HG02884 (cell line): Measurements from ENCODE around the gene E2F1.

ENCODE experiments used
- ATAC-seq: cut with Tn5 transposase; IDR thresholded peaks from one replicate; pipeline ENCODE4 v1.9.1; 2021; ENCODE audit warnings: mild to moderate bottlenecking, moderate library complexity; ENCODE audit not compliant: unreplicated experiment

E2F1 gene

GRCh38 chr20:33673114-33673409 is 13.1 kb downstream of the E2F1 start:
- no peak for ATAC-seq

DNA sequence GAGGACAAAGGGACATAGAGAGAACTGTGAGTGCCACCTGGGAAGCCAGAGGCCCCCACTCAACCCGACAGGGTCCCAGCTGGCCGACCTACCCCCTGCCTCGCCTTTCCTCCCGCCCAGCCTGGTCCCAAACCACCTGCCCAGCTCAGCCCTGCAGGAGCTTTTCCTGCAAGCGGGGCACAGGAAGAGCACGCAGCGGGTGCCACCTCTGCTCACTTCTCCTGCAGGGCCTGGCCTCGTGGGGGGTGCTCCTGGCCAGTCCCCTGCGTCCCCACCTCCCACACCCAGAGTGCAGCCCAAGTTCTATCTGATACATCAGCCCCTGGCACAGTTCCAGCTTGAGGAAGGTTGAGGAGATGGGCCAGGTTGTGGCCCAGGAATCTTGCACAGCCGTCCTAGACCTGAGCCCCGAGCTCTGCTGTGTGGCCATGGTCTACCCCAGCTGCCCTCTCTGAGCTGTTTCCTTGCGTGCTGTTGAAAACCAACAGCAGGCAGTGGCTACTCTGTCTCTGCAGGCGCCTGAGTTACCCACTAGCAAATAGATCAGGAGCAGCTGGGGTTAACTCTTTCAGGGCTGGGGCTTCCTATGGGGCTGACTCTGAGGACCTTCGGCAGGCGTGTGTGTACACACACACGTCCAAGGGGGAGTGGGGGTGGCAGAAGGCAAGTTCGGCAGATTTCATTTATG is 13.6 kb downstream of the E2F1 start:
- ATAC-seq: no peak

DNA sequence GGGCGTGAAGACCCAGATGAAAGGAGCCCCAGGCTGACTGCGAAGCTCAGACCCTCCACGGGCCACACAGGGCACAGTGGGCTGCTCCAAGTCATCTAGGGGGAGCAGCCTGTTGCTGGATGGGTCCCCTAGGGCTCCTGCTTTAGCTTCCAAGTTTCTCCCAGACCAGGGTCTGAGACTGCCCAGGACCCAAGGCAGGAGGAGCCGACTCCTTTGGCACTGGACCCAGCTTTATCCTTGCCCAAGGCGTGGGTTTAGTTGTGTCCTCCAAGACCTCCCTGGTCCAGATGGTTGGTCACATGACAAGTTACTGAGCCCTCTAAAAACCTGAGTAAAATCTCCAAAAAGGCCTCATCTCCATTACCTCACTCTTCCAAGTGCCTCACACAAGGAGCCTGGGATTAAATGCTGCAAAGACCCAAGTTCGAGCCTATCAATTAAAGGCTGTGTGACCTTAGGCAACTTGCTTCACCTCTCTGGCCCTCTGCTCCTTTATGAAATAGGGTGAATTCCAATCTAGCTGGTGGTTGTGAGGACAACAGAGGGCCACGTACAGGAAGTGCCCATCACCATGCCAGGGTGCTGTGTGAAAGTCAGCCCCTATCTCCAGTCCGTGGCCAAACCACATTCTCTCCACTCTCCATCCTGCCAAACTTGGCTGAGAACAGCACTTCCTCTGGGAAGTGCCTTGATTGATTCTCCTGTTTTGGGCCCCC is 14.5 kb downstream of the E2F1 start:
- ATAC-seq: no peak

- ATAC-seq: no peak
Measured at GRCh38 chr20:33670715-33671499, 15.3 kb downstream of the E2F1 start.

DNA sequence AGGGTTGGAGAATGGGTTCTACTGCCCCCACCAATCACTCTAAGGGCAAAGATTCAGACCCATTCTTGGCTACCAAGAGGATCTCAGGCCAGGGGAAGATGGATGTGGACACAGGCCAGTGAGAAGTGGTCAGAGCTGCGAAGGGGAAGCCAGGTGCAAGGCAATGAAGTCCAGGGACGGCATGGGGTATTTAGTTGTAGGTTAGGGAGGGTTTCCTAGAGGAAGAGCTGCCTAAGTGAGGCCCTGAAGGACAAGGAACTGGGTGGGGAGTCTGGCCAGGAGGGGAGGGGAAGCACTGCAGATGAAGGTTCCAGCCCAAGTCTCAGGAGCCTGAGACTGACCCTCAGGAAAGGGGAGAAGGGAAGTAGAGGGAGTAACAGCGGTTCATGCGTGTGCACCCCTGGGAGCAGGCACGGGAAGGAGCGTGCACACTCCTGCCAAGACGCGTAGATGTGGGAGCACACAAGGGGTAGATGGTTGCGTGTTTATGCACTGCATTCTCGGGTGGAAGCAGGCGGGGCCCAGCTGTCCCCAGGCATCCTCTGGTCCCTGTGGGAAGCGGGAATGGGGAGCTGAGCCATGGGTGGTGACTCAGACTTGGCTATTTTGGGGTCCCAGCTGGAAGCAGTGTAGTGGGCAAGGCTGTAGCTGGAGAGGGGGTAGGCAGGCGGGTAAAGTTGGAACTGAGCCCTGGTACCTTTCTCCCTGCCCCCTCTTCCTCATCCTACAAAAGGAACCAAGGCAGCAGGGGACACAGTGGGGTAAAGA is 16.1 kb downstream of the E2F1 start:
- ATAC-seq: no peak

DNA sequence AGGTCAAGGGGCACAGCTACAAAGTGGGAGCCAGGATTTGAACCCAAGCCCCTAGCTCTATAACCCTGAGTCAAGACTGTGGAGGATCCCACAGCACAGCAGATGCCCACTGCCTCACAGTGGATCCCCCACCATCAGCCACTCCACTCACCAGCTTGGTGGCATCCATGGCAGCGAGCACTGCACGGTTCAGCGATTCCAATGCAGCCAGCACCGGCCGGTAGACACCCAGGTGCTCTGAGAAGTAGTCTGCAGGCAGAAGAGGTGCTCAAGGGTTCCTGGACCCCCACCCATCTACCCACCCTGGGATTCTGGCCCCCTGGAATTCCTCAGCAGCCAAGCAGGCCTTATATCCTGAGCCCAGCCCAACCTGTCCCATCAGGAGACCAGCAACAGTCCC is 17.0 kb downstream of the E2F1 start:
- ATAC-seq: no peak

- ATAC-seq: no peak
Measured at GRCh38 chr20:33668466-33669155, 17.6 kb downstream of the E2F1 start.

DNA sequence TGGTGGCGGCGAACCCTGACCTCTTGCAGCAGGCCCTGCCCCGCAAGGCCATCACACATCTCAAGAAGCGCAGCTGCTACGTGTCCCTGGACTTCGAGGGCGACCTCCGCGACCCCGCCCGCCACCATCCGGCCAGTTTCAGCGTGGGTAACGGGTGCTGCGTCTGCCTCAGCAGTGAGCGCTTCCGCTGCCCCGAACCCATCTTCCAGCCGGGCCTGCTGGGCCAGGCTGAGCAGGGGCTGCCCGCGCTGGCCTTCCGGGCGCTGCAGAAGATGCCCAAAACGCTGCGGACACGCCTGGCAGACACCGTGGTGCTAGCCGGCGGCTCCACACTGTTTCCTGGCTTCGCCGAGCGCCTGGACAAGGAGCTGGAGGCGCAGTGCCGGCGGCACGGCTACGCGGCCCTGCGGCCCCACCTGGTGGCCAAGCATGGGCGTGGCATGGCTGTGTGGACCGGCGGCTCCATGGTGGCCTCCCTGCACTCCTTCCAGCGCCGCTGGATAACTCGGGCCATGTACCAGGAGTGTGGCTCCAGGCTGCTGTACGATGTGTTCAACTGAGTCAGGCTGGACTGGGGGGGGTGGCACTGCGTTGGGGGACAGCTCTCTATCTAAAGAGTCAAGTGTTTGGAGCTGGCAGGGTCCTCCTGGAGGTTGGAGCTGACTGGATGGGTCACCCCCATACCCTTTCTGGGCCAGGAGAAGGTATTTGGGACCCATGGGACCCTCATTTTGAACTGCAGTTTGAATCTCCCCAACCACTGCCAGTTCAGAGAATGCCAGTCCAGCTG is 18.3 kb downstream of the E2F1 start:
- no peak for ATAC-seq

- ATAC-seq: no peak
Measured at GRCh38 chr20:33667245-33667675, 18.9 kb downstream of the E2F1 start.

DNA sequence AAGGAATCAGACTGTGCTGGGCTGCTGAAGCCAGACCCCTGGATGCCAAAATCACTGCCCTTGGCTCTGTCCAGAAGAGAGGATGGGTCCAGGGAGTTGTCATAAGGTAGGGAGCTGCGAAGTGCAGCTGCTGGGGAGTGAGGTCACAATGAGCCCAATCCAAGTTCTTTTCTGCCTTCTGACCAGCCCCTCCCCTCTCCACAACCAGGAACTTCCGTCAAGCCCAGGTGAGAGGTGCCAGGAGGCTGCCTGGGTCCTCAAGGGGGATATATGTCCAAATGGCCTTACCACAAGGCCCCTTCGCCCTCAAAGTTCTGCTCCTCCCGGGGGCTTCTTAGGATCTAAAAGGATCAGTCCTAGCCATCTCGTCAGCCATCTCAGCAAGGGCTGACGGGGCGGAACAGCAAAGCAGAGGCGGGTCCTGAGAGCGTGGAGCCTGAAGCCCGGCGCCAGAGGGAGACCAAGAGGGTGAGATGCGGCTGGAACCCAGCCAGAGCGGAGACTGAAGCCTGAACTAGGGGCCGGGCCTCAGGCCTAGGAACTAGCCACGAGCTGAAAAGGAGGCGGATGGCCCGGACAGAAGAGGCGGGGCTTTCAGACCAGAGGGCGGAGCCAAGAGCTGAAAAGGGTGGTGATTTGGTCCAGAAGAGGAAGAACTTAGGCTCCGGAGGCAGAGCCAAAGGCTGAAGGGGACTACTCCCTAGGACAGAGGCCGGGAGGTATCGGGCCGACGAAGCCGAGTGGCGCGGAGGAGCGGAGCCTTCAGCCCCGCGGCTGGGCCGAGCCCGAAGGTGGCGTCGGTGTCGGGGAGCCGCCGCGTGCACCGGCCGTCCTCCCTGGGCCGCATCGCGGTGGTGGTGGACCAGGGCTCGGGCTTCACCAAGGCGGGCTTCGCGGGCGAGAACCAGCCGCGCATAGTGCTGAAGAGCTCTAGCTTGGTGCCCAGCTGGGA is 19.6 kb downstream of the E2F1 start, which contains the start of gene ACTL10:
ACTL10 (plus strand) TSS at position 651 of the 952 bp plus-strand sequence. CDS start 555 bp downstream, outside the sequence.
- peak; percentile 69 for ATAC-seq

DNA sequence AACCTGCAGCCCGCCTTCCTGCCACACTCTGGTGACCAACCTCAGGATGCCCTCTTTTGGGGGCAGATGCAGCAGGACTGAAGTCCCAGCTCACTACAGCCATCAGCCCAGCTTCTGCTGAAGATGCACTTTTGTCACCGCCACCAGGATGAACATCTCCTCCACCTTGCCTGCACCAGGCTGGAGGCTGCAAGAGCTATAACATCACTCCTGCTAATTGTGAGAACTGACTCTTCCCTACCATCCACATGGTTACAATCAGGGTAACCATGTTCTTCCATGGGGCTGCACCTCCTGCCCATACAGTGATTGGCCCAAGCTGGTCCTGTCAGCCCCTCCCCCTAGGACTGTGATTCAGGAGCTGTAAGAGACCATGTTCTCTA is 21.4 kb downstream of the E2F1 start:
- ATAC-seq: no peak

DNA sequence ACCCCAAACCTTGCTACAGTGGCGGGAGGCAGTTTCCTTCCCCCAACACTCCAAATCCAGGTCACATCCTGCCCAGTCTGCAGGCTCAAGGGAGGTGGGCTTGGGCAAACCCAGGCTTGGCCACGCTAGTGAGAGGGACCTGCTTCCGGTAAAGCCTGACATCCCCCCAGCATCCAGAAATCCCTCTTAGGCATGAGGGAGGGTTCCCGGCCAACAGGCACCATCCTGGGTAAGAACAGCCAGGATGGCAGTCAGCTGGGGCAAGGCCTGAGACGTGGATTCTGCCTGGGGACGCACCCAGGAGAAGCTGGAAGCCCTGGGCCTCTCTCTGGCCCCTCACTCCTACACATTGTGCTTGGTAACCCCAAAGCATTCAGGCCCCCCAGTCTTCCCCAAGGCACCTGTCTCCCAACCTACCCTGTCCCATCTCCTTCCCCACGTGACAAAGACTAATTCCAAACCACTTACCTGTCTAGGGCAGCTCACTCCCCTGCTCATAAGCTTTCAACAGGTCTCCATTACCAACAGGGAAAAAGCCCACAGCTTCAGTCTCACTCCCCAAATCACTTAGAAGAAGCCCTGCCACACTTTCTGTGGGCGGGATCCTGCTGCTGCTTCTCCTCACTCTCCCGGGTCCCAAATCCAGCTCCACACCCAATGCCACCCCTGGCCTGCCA is 22.0 kb downstream of the E2F1 start:
- no peak for ATAC-seq

- ATAC-seq: no peak
Measured at GRCh38 chr20:33663161-33664084, 22.8 kb downstream of the E2F1 start.

GRCh38 chr20:33662172-33662571 is 24.0 kb downstream of the E2F1 start, which contains the start of gene C20orf144:
Gene C20orf144, plus strand, starts transcription at chr20:33662327. Its CDS starts 19 bp downstream, at chr20:33662346.
- ATAC-seq: no peak

DNA sequence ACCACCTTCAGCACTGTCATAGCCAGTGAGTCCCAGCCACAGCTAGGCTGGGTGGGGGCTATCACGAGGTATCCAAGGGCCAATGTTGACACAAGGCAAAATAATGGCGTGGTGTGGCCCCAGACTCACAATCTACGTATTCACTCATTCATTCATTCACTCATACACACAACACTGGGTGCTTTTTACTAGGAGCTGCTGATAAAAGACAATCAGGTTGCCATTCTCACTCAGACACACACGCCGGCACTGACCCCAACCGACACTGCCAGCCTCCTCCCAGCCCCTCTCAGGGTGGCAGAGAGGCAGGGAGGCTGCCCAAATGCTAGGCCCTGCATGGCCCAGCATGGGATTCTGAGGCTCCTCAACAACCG is 25.5 kb downstream of the E2F1 start:
- ATAC-seq: no peak

- no peak for ATAC-seq
Measured at GRCh38 chr20:33660035-33660684, 26.0 kb downstream of the E2F1 start.
